GM12801 (cell line): ENCODE data around the gene UBALD2.

Source experiments
- CTCF ChIP-seq: IDR thresholded peaks from one replicate; pipeline ENCODE4 v1.5.1; 2011; ENCODE audit warnings: control low read depth; ENCODE audit not compliant: insufficient read length; ENCODE audit errors: extremely low read depth

UBALD2 gene

GRCh38 chr17:76241691-76242255 is 23.4 kb upstream of the UBALD2 start:
- TF ChIP-seq CTCF, result no peak

GRCh38 chr17:76243826-76244679 is 21.1 kb upstream of the UBALD2 start:
- no peak for TF ChIP-seq CTCF

- TF ChIP-seq CTCF, result no peak
Measured at GRCh38 chr17:76246080-76247066, 18.8 kb upstream of the UBALD2 start.

- no peak for TF ChIP-seq CTCF
Measured at GRCh38 chr17:76247304-76247703, 17.8 kb upstream of the UBALD2 start.

GRCh38 chr17:76248013-76248782 is 16.9 kb upstream of the UBALD2 start:
- no peak for TF ChIP-seq CTCF

- no peak for TF ChIP-seq CTCF
Measured at GRCh38 chr17:76250141-76250540, 15.0 kb upstream of the UBALD2 start.
